HEK293 (cell line): ENCODE results near the gene TBC1D19.

Source experiments
- ATF2 ChIP-seq: fragments of 450-650 bp; formaldehyde crosslinking; IDR thresholded peaks from 2 replicates; pipeline ENCODE4 v1.5.1; 2016; ENCODE audit warnings: missing biosample characterization, missing genetic modification characterization, low read depth
- BCL11B ChIP-seq: fragments of 450-650 bp; formaldehyde crosslinking; IDR thresholded peaks from 2 replicates; pipeline ENCODE4 v1.5.1; 2016; ENCODE audit warnings: low read depth, missing biosample characterization, missing genetic modification characterization
- MYNN ChIP-seq: fragments of 450-650 bp; formaldehyde crosslinking; IDR thresholded peaks from 2 replicates; pipeline ENCODE4 v1.5.1; 2016; ENCODE audit warnings: missing biosample characterization, missing genetic modification characterization, borderline replicate concordance
- SP2 ChIP-seq: fragments of 450-650 bp; formaldehyde crosslinking; IDR thresholded peaks from 2 replicates; pipeline ENCODE4 v1.5.1; 2016; ENCODE audit warnings: missing biosample characterization, missing genetic modification characterization
- ZFP3 ChIP-seq: fragments of 450-650 bp; formaldehyde crosslinking; IDR thresholded peaks from 2 replicates; pipeline ENCODE4 v1.5.1; 2016; ENCODE audit warnings: low read depth, missing biosample characterization, missing genetic modification characterization
- ZNF10 ChIP-seq: fragments of 450-650 bp; formaldehyde crosslinking; IDR thresholded peaks from 2 replicates; pipeline ENCODE4 v1.5.1; 2017; ENCODE audit warnings: missing biosample characterization, missing genetic modification characterization
- ZNF174 ChIP-seq: fragments of 450-650 bp; formaldehyde crosslinking; IDR thresholded peaks from 2 replicates; pipeline ENCODE4 v1.5.0; 2017; ENCODE audit warnings: missing biosample characterization, mild to moderate bottlenecking, missing genetic modification characterization
- ZNF2 ChIP-seq: fragments of 450-650 bp; formaldehyde crosslinking; IDR thresholded peaks from 2 replicates; pipeline ENCODE4 v1.5.1; 2016; ENCODE audit warnings: missing biosample characterization, missing genetic modification characterization
- ZNF211 ChIP-seq: fragments of 450-650 bp; formaldehyde crosslinking; IDR thresholded peaks from 2 replicates; pipeline ENCODE4 v1.5.1; 2016; ENCODE audit warnings: low read depth, missing biosample characterization, missing genetic modification characterization
- ZNF350 ChIP-seq: fragments of 450-650 bp; formaldehyde crosslinking; IDR thresholded peaks from 2 replicates; pipeline ENCODE4 v1.5.0; 2017; ENCODE audit warnings: missing biosample characterization, mild to moderate bottlenecking, missing genetic modification characterization
- ZNF404 ChIP-seq: fragments of 450-650 bp; formaldehyde crosslinking; IDR thresholded peaks from 2 replicates; pipeline ENCODE4 v1.5.1; 2017; ENCODE audit warnings: missing biosample characterization, missing genetic modification characterization
- ZNF433 ChIP-seq: fragments of 450-650 bp; formaldehyde crosslinking; IDR thresholded peaks from 2 replicates; pipeline ENCODE4 v1.5.1; 2016; ENCODE audit warnings: missing biosample characterization, missing genetic modification characterization, low read depth
- ZNF473 ChIP-seq: fragments of 450-650 bp; formaldehyde crosslinking; IDR thresholded peaks from 2 replicates; pipeline ENCODE4 v1.5.1; 2017; ENCODE audit warnings: missing biosample characterization, missing genetic modification characterization
- ZNF510 ChIP-seq: fragments of 450-650 bp; formaldehyde crosslinking; IDR thresholded peaks from 2 replicates; pipeline ENCODE4 v1.5.1; 2018; ENCODE audit warnings: mild to moderate bottlenecking, missing genetic modification characterization, missing biosample characterization; ENCODE audit not compliant: insufficient replicate concordance
- ZNF600 ChIP-seq: fragments of 450-650 bp; formaldehyde crosslinking; IDR thresholded peaks from 2 replicates; pipeline ENCODE4 v1.5.1; 2016; ENCODE audit warnings: missing biosample characterization, missing genetic modification characterization
- ZNF645 ChIP-seq: fragments of 450-650 bp; formaldehyde crosslinking; IDR thresholded peaks from 2 replicates; pipeline ENCODE4; 2016; ENCODE audit warnings: missing biosample characterization, missing genetic modification characterization
- ZNF658 ChIP-seq: fragments of 450-650 bp; formaldehyde crosslinking; IDR thresholded peaks from 2 replicates; pipeline ENCODE4; 2016; ENCODE audit warnings: missing biosample characterization, missing genetic modification characterization
- ZNF76 ChIP-seq: fragments of 450-650 bp; formaldehyde crosslinking; IDR thresholded peaks from 2 replicates; pipeline ENCODE4; 2016; ENCODE audit warnings: low read depth, missing biosample characterization, missing genetic modification characterization, borderline replicate concordance
- ZSCAN30 ChIP-seq: fragments of 450-650 bp; IDR thresholded peaks from 2 replicates; pipeline ENCODE4 v1.5.1; 2018; ENCODE audit warnings: missing biosample characterization, mild to moderate bottlenecking, missing genetic modification characterization, moderate library complexity
- ZSCAN5A ChIP-seq: fragments of 450-650 bp; formaldehyde crosslinking; IDR thresholded peaks from 2 replicates; pipeline ENCODE4 v1.5.1; 2016; ENCODE audit warnings: missing biosample characterization, missing genetic modification characterization
- ZXDB ChIP-seq: fragments of 450-650 bp; formaldehyde crosslinking; IDR thresholded peaks from 2 replicates; pipeline ENCODE4 v1.5.1; 2016; ENCODE audit warnings: missing biosample characterization, missing genetic modification characterization
- TF ChIP-seq, protein P1 (sequence below): fragments of 450-650 bp; IDR thresholded peaks from 2 replicates; pipeline ENCODE4 v1.5.1; 2018; ENCODE audit warnings: missing biosample characterization, missing genetic modification characterization
- TF ChIP-seq, protein P2 (sequence below): fragments of 450-650 bp; formaldehyde crosslinking; IDR thresholded peaks from 2 replicates; pipeline ENCODE4 v1.5.1; 2016; ENCODE audit warnings: missing biosample characterization, missing genetic modification characterization
- TF ChIP-seq, protein P3 (sequence below): fragments of 450-650 bp; formaldehyde crosslinking; conservative IDR thresholded peaks from 2 replicates; pipeline ENCODE4 v1.5.1; 2016; ENCODE audit warnings: low read depth, missing biosample characterization, missing genetic modification characterization
- TF ChIP-seq, protein P4 (sequence below): fragments of 450-650 bp; formaldehyde crosslinking; IDR thresholded peaks from 2 replicates; pipeline ENCODE4 v1.5.1; 2016; ENCODE audit warnings: missing biosample characterization, missing genetic modification characterization
- TF ChIP-seq, protein P5 (sequence below): fragments of 450-650 bp; formaldehyde crosslinking; IDR thresholded peaks from 2 replicates; pipeline ENCODE4 v1.5.1; 2016; ENCODE audit warnings: missing biosample characterization, missing genetic modification characterization

TBC1D19 gene

GRCh38 chr4:26568446-26568994 is 15.4 kb upstream of the TBC1D19 start (continued):
- TF ChIP-seq ZSCAN5A (tag by site-specific recombination) (no peak), ATF2 (tag by site-specific recombination) (0 out of 2 replicates have a peak, but pooled peaks have one; percentile 28), BCL11B (tag by site-specific recombination) (no peak), ZNF350 (tag by site-specific recombination) (no peak), ZNF76 (no peak), SP2 (tag by site-specific recombination) (peak; percentile 15; the same call in 1 of the 2 replicates), ZNF600 (tag by site-specific recombination) (no peak), ZNF645 (tag by site-specific recombination) (no peak), ZNF658 (no peak), ZNF404 (tag by site-specific recombination) (no peak), ZNF473 (tag by site-specific recombination) (no peak), ZSCAN30 (no peak), ZNF510 (no peak), ZXDB (tag by site-specific recombination) (peak; percentile 68), ZNF433 (tag by site-specific recombination) (no peak), MYNN (no peak), ZNF10 (tag by site-specific recombination) (no peak), ZNF211 (tag by site-specific recombination) (no peak), ZNF2 (tag by site-specific recombination) (0 out of 2 replicates have a peak, but pooled peaks have one; percentile 31), ZFP3 (no peak), ZNF174 (tag by site-specific recombination) (peak; percentile 79; the same call in 1 of the 2 replicates)
- TF ChIP-seq, protein P1, sequence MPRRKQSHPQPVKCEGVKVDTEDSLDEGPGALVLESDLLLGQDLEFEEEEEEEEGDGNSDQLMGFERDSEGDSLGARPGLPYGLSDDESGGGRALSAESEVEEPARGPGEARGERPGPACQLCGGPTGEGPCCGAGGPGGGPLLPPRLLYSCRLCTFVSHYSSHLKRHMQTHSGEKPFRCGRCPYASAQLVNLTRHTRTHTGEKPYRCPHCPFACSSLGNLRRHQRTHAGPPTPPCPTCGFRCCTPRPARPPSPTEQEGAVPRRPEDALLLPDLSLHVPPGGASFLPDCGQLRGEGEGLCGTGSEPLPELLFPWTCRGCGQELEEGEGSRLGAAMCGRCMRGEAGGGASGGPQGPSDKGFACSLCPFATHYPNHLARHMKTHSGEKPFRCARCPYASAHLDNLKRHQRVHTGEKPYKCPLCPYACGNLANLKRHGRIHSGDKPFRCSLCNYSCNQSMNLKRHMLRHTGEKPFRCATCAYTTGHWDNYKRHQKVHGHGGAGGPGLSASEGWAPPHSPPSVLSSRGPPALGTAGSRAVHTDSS (tag by site-specific recombination): no peak
- TF ChIP-seq, protein P2, sequence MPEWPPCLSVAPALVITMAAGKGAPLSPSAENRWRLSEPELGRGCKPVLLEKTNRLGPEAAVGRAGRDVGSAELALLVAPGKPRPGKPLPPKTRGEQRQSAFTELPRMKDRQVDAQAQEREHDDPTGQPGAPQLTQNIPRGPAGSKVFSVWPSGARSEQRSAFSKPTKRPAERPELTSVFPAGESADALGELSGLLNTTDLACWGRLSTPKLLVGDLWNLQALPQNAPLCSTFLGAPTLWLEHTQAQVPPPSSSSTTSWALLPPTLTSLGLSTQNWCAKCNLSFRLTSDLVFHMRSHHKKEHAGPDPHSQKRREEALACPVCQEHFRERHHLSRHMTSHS: 0 out of 2 replicates have a peak, but pooled peaks have one; percentile 57
- TF ChIP-seq, protein P3, sequence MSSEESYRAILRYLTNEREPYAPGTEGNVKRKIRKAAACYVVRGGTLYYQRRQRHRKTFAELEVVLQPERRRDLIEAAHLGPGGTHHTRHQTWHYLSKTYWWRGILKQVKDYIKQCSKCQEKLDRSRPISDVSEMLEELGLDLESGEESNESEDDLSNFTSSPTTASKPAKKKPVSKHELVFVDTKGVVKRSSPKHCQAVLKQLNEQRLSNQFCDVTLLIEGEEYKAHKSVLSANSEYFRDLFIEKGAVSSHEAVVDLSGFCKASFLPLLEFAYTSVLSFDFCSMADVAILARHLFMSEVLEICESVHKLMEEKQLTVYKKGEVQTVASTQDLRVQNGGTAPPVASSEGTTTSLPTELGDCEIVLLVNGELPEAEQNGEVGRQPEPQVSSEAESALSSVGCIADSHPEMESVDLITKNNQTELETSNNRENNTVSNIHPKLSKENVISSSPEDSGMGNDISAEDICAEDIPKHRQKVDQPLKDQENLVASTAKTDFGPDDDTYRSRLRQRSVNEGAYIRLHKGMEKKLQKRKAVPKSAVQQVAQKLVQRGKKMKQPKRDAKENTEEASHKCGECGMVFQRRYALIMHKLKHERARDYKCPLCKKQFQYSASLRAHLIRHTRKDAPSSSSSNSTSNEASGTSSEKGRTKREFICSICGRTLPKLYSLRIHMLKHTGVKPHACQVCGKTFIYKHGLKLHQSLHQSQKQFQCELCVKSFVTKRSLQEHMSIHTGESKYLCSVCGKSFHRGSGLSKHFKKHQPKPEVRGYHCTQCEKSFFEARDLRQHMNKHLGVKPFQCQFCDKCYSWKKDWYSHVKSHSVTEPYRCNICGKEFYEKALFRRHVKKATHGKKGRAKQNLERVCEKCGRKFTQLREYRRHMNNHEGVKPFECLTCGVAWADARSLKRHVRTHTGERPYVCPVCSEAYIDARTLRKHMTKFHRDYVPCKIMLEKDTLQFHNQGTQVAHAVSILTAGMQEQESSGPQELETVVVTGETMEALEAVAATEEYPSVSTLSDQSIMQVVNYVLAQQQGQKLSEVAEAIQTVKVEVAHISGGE: no peak
- TF ChIP-seq, protein P4, sequence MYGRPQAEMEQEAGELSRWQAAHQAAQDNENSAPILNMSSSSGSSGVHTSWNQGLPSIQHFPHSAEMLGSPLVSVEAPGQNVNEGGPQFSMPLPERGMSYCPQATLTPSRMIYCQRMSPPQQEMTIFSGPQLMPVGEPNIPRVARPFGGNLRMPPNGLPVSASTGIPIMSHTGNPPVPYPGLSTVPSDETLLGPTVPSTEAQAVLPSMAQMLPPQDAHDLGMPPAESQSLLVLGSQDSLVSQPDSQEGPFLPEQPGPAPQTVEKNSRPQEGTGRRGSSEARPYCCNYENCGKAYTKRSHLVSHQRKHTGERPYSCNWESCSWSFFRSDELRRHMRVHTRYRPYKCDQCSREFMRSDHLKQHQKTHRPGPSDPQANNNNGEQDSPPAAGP (tag by site-specific recombination): no peak
- TF ChIP-seq, protein P5, sequence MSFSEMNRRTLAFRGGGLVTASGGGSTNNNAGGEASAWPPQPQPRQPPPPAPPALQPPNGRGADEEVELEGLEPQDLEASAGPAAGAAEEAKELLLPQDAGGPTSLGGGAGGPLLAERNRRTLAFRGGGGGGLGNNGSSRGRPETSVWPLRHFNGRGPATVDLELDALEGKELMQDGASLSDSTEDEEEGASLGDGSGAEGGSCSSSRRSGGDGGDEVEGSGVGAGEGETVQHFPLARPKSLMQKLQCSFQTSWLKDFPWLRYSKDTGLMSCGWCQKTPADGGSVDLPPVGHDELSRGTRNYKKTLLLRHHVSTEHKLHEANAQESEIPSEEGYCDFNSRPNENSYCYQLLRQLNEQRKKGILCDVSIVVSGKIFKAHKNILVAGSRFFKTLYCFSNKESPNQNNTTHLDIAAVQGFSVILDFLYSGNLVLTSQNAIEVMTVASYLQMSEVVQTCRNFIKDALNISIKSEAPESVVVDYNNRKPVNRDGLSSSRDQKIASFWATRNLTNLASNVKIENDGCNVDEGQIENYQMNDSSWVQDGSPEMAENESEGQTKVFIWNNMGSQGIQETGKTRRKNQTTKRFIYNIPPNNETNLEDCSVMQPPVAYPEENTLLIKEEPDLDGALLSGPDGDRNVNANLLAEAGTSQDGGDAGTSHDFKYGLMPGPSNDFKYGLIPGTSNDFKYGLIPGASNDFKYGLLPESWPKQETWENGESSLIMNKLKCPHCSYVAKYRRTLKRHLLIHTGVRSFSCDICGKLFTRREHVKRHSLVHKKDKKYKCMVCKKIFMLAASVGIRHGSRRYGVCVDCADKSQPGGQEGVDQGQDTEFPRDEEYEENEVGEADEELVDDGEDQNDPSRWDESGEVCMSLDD (tag by site-specific recombination): no peak
